A204.1 (cell line): ENCODE results near the gene FBLN2.

ENCODE experiments used
- FAIRE-seq: peaks from 2 replicates; lab custom pipeline; 2012; peaks lifted over from hg19 to GRCh38; lab: Jason Lieb, UNC

FBLN2 gene

GRCh38 chr3:13665582-13666226, 116.8 kb downstream of the FBLN2 start:
- no peak for FAIRE-seq

DNA sequence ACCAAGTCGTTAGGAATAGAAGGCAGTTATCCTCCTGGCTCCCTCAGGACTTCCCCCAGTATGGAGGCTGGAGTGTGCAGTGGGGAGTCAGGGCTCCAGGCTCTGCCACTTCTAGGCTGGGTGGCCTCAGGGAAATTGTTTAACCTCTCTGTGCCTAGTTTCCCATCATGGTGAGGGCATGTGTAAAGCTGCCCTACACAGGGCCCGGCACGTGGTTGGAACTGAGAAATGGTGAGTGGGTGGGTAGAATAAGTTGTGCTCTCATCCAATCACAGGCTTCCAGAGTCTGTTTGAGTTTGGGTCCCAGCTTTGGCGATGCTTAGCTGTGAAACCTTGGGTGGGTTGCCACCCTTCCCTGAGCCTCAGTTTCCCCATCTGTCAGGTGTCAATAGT, 117.3 kb downstream of the FBLN2 start:
- no peak for FAIRE-seq

- FAIRE-seq = no peak
Measured at GRCh38 chr3:13666781-13667709, 118.1 kb downstream of the FBLN2 start.

GRCh38 chr3:13668136-13668535, 119.2 kb downstream of the FBLN2 start:
- FAIRE-seq = no peak

DNA sequence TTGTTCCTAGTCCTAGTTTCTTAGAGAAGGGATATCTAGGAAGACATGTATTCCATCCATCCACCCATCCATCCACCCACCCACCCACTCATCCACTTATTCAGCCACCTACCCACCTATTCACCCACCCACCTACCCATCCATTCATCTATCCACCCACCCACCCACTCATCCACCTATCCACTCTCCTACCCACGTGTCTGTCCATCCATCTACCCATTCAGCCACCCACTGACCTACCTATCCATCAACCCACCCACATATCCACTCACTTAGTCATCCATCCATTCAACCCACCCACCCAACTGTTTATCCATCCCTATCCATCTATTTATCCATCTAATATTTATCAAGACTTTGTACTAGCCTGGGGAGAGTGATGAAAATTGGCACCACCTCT, 120.5 kb downstream of the FBLN2 start:
- no peak for FAIRE-seq

GRCh38 chr3:13670292-13670691, 121.4 kb downstream of the FBLN2 start:
- FAIRE-seq = no peak

GRCh38 chr3:13671482-13672233, 122.7 kb downstream of the FBLN2 start:
- FAIRE-seq = no peak

GRCh38 chr3:13673207-13673606, 124.3 kb downstream of the FBLN2 start:
- FAIRE-seq = no peak

GRCh38 chr3:13674538-13675185, 125.7 kb downstream of the FBLN2 start:
- no peak for FAIRE-seq

- FAIRE-seq = no peak
Measured at GRCh38 chr3:13676356-13677017, 127.6 kb downstream of the FBLN2 start.

DNA sequence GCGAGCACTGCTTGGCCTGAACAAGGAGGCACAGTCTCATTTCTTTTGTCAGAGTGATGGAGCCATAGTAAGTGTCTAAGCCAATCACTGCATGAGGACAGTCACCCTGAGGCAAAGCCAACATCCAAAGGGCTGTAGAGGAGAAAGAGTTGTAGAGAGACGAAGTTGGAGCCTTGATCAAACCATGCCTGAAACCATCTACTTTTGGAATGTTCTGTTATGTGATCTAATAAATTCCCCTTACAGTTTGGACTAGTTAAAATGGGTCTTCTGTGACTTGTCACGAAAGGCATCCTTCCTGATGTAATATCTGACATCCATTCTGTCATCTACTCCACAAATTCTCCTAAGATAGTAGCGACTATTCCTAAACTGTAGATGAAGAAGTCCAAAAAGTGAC, 128.3 kb downstream of the FBLN2 start:
- no peak for FAIRE-seq

GRCh38 chr3:13681931-13682330, 133.0 kb downstream of the FBLN2 start:
- FAIRE-seq = no peak

- FAIRE-seq = no peak
Measured at GRCh38 chr3:13682331-13683013, 133.5 kb downstream of the FBLN2 start.

GRCh38 chr3:13683288-13683687, 134.4 kb downstream of the FBLN2 start:
- no peak for FAIRE-seq

- FAIRE-seq = no peak
Measured at GRCh38 chr3:13683772-13684171, 134.8 kb downstream of the FBLN2 start.

DNA sequence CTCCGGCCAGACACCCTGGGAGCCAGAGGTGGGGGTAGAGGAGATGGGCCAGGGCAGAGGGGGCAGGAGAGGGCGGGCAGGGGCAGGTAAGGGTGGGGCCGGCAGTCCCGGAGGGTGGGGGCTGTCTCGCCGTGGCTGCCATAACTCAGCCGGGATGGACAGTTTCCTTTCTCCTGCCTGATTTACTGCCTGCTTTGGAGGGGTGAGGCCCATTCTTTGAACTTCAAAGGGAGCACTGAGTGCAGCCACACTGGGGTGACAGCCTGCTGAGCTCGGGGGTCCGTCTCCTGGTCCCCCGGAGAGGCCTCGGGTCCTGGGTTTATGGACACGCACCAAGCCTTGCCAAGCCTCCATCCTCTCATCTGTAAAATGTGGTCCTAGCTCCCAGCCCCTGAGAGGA, 135.4 kb downstream of the FBLN2 start:
- no peak for FAIRE-seq

DNA sequence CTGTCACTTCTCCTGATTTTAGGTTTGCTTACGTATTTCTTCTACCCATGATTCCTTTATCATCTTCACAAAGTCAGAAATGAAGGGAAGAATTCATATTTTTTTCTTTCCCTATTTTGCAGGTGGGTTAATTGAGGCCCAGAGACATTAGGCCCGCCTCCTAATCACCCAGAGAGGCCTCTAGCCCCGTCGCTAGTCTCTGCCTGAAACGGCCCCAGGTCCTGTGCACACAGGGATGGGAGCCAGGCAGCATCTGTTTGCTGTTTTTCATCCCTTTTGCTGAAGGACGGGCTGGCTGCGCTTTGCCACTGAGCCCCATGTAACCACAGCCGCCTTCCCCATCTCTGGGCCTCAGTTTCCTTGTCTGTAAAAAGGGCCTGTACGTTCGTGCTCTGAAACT, 135.9 kb downstream of the FBLN2 start:
- FAIRE-seq = no peak

GRCh38 chr3:13685721-13686120, 136.8 kb downstream of the FBLN2 start:
- FAIRE-seq = no peak

- FAIRE-seq = no peak
Measured at GRCh38 chr3:13686367-13687160, 137.6 kb downstream of the FBLN2 start.

GRCh38 chr3:13687517-13687943, 138.6 kb downstream of the FBLN2 start:
- FAIRE-seq = no peak
